Cardiac muscle cell (in vitro differentiated cells and primary cell): ENCODE results near the gene SEH1L. TPM values are rescaled to one million over a fixed set of nuclear protein-coding genes. Genes with fewer than 3 reads are reported as not detected.

Experiments
- DNase-seq, 2 donors: peaks; one replicate each; pipeline versions ENCODE4 v3.0.0 to v3.0.0-alpha.2; 2010 to 2017; ENCODE audit warnings: low read depth in 1 of 2, low spot score in 1 of 2
- H3K27ac ChIP-seq: fragments of 200-600 bp; sonication (generic); 2 replicates; pipeline ENCODE4 v1.5.1; 2016
- H3K27me3 ChIP-seq: fragments of 200-600 bp; sonication (generic); 2 replicates; pipeline ENCODE4 v1.6.0; 2016; ENCODE audit warnings: control low read depth
- H3K36me3 ChIP-seq: fragments of 200-600 bp; sonication (generic); 2 replicates; pipeline ENCODE4 v1.5.1; 2016; ENCODE audit warnings: control low read depth
- H3K4me1 ChIP-seq: fragments of 200-600 bp; sonication (generic); 2 replicates; pipeline ENCODE4 v1.8.1; 2017; ENCODE audit warnings: low read depth, mild to moderate bottlenecking, mixed run types
- H3K4me3 ChIP-seq: fragments of 200-600 bp; sonication (generic); 2 replicates; pipeline ENCODE4 v1.5.1; 2016; ENCODE audit warnings: mild to moderate bottlenecking
- H3K9me3 ChIP-seq: fragments of 200-600 bp; sonication (generic); 2 replicates; pipeline ENCODE4 v1.5.1; 2017; ENCODE audit warnings: low read depth, mild to moderate bottlenecking, control low read depth
- CTCF ChIP-seq: IDR thresholded peaks from 2 replicates; pipeline ENCODE4 v1.5.1; 2012; ENCODE audit warnings: low read depth, mild to moderate bottlenecking, low read length
- polyA plus RNA-seq: library from polyadenylated mRNA; unstranded; fragments of >200 nt; fragmentation: Nextera tagmentation; extraction: Ambion mirVana; gene quantifications from 2 replicates; pipeline ENCODE4 v1.2.1, GENCODE V29; 2016
- total RNA-seq: library from RNA; depleted of rRNA; stranded (reverse); fragments of >200 nt; gene quantifications from 2 replicates; pipeline ENCODE4 v1.2.3, GENCODE V29; 2016

SEH1L gene
- total and polyA plus RNA-seq, 2 experiments from 2014 or later = 20.9 to 30.0 TPM

GRCh38 chr18:12930908-12931307, 16.9 kb upstream of the SEH1L start:
- no peak for TF ChIP-seq CTCF
- H3K27ac ChIP-seq = no peak overlapping the region
- H3K27me3 ChIP-seq = no peaks in the 10 kb centered on the region
- H3K36me3 ChIP-seq = no peaks in the 10 kb centered on the region
- no peak overlapping the region for H3K4me3 ChIP-seq
- DNase-seq = no peak
- H3K9me3 ChIP-seq = no peaks in the 10 kb centered on the region
- H3K4me1 ChIP-seq = no peaks in the 10 kb centered on the region

GRCh38 chr18:12933327-12933726, 14.5 kb upstream of the SEH1L start:
- no peak for TF ChIP-seq CTCF
- no peak for DNase-seq
- Histone ChIP-seq H3K27me3 (no peaks in the 10 kb centered on the region), H3K4me3 (no peak overlapping the region), H3K36me3 (no peaks in the 10 kb centered on the region), H3K27ac (no peak overlapping the region), H3K9me3 (no peaks in the 10 kb centered on the region), H3K4me1 (no peaks in the 10 kb centered on the region)

GRCh38 chr18:12934454-12935071, 13.2 kb upstream of the SEH1L start:
- H3K27me3 ChIP-seq = no peaks in the 10 kb centered on the region
- H3K27ac ChIP-seq = no peak overlapping the region
- no peaks in the 10 kb centered on the region for H3K36me3 ChIP-seq
- no peaks in the 10 kb centered on the region for H3K4me1 ChIP-seq
- H3K9me3 ChIP-seq = no peaks in the 10 kb centered on the region
- peak; percentile 97 for TF ChIP-seq CTCF
- no peak overlapping the region for H3K4me3 ChIP-seq
- DNase-seq = peak; percentile 90 to 91

- H3K4me3 ChIP-seq = no peak overlapping the region
- TF ChIP-seq CTCF = no peak
- H3K4me1 ChIP-seq = no peaks in the 10 kb centered on the region
- no peak overlapping the region for H3K27ac ChIP-seq
- no peaks in the 10 kb centered on the region for H3K9me3 ChIP-seq
- DNase-seq = no peak
- H3K36me3 ChIP-seq = no peaks in the 10 kb centered on the region
- no peaks in the 10 kb centered on the region for H3K27me3 ChIP-seq
Measured at GRCh38 chr18:12939162-12939561, 8.6 kb upstream of the SEH1L start.

- TF ChIP-seq CTCF = no peak
- Histone ChIP-seq H3K4me3 (no peak overlapping the region), H3K36me3 (no peaks in the 10 kb centered on the region), H3K27me3 (no peaks in the 10 kb centered on the region), H3K4me1 (peaks cover 7% of the 10 kb centered on the region), H3K9me3 (no peaks in the 10 kb centered on the region), H3K27ac (no peak overlapping the region)
- peak in 1 of 2 donors; percentile 12 for DNase-seq
Measured at GRCh38 chr18:12943215-12943614, 4.6 kb upstream of the SEH1L start.
